Epidermal melanocyte (primary cell): ENCODE results near the gene PPIC.
"Not testable (repeated sequence)": the region's sequence is repeated elsewhere in the genome, so short reads cannot be mapped to it uniquely, and the experiment has no call there.

Experiments
- DNase-seq: peaks from one replicate; pipeline ENCODE4 v3.0.0; 2011; ENCODE audit warnings: low spot score; ENCODE audit not compliant: insufficient read length

PPIC gene

DNA sequence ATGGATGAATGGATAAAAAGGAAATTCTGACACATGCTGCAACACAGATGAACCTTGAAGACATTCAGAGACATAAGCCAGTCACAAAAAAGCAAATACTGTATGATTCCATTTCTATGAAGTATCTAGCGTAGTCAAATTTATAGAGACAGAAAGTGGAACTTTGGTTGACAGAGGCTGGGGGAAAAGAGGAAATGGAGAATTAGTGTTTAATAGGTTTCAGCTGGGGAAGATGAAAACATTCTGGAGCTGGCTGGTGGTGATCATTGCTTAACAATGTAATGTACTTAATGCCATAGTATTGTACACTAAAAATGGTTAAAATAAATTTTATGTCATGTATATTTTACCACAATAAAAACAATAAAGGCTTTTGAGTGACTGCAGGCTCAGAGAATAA, 24.2 kb downstream of the PPIC start:
- DNase-seq, result no peak

DNA sequence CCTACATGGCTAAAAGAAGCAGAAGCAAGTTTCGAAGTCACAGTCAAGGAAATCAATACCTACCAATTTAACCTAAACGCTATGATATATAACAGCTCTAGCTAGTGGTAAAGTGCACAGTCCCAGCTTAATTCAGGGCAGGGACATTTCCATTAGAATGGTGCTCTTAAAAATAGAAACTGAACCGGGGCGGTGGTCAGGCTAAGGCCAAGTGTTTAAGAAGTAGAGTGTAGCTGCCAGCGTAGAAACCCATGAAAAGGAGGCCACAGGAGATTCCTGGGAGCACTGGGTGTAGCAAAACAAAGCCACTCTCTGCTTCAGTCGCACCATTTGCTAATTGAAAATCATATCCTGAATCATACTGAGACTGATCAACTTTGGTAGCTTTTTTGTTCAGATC, 28.8 kb downstream of the PPIC start:
- no peak for DNase-seq

DNA sequence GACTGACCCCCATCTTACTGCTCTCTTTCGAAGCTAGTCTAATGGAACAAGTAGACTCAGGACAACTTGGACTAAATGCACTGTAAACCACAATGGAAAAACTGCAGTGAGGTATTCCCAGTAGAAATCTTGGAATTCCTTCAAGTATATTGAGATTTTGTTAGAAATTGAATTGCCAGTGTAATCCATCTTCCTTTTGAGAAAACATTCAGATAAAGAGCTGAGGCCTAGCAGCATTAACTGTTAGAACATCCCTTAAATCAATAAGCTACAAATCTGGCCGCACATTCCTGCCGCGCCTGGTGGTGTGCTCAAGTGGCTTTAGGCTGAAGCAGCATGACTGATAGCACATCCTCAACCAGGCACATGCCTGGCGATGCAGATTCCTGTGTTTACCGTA, 29.3 kb downstream of the PPIC start:
- DNase-seq, result no peak

DNA sequence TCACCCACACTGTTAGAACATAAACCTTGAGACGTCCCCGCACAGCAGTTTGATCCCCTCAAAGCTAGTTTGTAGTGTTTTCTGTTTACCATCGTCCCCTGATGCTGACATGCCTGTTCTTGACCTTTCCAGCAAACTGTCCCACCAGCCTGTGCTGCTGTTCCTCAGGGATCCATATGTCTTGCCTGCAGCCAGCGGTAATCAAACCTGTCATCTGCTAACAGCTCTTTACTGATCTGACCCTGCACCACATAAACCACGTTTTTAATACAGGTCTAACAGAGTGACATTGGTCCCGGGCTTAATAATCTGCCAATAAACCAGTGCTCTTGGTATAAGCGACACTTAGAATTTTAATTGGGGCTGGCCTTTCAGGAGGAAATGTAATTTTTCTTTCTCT, 34.7 kb downstream of the PPIC start:
- no peak for DNase-seq

DNA sequence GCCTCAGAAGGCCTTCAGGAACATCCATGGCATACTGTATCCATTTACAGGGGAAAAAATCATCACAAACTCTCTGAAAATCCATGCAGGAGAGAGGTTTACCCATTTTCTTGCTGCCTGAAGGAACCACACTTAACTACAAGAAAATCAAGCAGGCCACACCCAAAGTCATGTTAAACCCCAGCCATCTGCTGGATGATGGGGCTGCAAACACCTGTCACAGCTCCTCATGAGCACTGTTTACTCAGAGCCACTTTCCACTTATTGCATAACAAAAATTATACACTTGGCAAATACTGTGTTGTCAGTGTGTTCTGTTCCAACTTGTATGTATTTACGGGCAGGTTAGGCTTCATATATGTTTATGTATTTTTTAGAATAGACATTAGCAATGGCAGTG, 35.8 kb downstream of the PPIC start:
- no peak for DNase-seq

DNA sequence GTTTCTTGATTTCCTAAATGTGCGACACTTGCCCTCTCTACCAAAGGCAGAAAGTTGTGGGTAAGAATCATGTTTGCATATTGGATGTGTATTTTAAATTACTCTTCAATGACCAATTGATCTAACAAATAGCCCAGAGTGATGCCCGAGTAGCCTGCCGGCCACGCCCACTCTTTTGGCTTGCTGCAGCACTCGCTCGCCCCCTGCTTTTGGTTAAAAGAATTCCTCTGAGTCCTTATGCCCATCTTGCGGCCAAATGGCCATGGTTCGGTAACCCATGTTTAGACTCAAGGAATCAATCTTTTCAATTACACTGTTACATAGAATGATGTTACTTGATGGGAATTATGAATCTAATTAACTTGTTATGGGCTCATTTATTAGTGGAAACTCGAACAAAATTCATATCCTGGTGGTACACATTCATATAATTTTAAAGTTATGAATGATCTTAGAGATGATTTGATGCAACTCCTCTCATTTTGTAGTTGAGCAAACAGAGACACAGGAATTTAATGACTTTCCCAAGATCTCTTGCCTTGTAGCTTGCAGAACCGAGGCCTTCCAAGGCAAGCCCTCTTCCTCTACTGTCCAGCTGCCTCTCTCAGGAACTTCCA, 36.5 kb downstream of the PPIC start:
- DNase-seq, result no peak

DNA sequence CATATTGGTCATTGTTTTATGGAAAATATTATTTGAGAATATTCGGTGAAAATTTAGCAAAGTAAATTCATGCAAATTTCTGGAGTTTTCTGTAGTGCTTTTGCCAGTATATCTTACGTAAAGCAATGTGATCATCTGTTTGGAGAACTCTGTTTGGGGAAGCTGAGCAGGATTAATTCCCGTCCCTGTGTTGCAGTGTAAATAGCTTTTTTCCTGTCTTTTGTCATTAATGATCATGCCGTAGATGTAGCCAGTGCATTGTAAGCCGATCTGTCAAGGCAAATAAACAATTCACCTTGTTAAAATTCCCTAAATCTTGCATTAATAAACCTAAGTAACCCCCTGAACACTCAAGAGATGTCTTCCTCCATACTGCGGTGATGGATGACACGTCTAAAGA, 39.2 kb downstream of the PPIC start:
- no peak for DNase-seq

DNA sequence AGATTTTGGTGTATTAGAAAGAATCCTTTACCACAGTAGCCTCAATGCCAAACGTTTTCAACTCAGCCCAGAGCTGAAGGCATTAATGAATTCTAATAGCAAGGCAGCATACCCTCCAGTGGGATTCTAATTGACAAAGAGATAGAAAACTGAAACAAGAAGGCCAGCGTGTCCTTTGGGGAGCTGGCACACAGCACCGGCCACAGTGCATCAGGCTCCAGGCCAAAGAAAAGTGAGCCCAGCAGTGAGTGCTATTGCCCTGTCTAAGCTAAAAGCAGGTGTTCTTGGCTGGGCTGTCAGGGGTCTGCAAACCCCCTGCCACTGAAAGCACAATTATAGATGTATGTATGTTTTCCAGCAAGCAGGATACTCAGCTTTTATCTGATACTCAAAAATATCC, 40.4 kb downstream of the PPIC start:
- no peak for DNase-seq

DNA sequence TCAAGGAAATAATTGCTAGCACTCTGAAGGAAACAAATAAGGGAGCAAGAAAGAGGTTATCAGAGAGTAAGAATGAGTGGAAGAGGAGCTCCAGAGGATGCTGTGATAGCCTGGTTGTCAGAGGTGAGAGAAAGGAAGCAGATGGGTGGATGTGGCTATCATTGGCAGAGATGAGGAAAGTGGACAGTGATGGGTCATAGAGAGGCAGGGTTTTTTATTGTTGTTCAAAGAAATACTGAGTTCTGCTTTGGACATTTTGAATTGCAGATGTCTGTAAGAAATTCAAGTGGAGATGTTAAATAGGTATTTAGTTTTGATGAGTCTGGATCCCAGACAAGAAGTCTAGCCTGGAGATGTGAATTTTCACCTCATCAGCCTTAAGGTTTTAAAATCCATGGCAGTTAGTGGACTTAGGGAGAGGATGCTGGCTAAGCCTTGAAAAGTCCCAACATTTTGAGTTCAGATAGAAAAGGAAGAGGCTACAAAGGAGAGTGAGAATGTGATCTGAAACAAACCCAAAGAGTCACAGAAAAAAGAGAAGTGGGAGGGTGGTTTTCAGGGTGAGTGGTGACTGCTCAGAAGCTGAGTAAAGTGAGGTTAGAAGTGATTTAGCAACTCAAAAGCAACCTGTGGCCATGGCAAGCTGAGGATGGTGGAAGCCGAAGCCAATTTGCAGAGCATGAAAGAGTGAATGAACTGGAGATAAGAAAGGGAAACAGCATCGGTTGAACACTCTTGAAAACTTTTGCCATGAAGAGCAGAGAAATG, 50.4 kb downstream of the PPIC start:
- DNase-seq, result no peak

DNA sequence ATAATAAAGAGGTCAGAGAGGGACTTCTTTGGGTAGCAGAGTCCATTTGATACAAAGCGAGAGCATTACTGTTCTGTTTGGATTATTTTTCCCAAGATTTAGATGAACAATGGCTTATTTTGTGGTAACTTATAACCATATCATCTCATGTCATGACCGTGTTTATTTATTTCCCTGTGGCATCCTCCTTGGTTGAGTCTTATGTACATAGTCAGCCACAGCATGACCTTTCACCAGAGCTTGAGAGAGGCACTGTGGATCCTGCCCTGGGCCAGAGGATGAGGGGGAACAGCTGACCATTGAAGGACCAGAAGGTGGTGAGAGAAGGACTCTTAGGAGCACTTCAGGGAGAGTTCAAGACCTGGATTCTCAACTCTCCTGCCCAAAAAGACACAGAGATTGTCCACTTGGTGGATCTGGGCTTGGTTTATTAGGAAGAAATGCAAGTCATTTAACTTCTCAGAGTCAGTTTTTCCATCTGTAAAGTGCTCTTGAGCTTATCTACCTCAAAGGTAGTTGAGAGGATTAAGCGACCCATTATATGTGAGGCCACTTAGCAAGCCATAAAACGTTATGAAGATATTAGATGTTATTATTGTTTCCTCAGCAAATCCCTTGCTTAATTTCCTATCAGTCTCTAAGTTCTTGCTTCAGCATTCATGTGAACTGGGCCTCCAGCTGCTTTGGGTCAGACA, 51.4 kb downstream of the PPIC start:
- no peak for DNase-seq

DNA sequence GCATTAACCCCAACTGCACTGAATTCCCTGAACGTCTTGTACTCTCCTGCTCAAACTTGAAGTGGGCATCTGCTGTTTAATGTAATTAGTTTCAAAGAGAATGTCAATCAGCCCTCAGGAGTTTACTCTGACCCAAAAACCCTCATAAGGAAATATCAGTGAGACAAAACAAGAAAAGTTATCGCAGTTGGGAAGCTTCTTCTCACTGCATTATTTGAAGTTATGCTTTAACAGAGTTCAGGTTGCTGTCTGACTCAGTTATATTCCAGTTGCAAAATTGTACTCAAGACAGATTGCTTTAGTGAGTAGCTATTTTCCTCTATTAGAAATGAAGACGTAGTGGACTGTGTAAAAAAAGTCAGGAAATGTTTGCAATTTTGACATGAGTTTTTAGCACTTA, 52.1 kb downstream of the PPIC start:
- no peak for DNase-seq

DNA sequence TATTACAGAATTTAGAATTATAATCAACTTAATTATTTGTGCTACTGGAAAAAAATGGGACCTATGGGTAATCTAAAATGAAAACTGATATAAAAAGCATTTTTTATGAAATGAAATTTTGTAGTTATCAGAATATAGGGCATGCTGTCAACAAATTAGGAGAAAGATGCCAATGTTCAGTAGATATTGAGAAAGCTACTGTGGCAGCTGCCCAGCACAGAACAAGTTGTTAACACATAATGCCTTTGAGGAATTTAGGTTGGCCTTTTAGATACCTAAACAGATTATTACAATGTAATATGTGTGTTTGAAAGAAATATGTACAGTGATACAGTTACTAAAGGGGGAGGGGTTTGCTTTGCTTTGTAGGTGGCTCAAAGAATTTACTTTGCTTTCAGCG, 54.1 kb downstream of the PPIC start:
- no peak for DNase-seq

DNA sequence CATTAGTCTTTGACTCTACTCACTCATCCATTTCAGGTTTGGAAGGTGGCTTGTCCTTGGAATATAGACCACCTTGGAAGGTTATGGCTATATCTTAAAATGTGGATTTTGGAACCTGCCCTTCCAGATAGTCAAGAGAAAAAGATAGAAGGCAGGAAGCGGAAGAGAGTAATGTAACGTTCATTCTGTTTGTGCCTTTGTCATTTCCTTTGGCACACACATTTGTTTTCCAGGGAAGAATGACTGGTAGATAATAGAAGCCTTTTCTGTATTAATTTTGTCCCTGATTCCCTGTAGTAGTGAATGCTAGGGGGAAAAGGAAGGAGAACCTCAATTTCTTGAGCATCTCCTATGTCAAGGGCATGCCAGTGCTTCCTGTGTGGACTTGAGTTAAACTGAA, 54.7 kb downstream of the PPIC start:
- no peak for DNase-seq

DNA sequence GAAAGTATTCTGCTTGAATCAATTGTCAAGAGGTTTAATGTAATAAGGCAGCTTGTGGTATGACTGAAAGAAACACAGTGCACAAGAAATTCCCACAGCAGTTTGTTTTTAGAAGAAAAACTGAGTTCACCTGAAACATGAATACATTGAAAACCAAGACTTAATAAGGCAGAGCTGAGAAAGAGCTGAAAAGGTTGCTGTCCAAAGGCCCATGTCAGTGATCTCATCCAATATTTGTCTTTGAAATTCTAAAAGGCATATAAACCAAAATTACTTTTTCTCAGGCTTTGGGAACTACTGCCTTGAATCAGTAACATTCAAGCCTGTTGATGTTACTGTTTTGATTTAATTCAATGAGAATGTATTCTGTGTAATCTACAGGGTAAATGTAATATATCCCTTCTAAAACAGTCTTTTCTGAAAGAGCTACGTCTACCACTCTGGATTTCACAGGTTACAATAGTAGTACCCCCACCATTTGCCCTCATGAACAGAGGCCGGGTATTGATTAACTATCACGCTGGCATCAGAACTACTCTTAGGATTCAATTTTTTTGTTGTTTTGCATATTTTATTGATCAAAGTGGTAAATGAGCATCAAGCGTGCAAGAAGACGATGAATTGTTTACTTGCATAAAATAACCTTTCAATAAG, 57.8 kb downstream of the PPIC start:
- no peak for DNase-seq

DNA sequence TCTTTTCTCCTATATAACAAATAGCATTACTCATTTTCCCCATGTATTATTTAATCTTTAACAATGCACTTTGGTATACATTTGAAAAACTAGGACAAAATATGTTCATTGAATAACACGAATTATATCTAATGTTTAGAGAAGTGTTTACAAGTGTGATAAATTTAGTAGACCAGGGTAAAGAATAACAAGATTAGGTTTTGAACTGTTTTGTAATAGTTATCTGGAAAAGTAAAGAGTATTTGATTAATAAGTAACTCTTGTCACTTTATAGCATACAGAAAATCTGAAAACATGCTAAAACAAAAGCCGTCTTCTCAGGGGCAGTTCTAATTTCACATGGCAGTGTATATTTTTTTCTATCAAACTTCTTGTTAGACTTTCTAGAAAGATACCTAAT, 58.5 kb downstream of the PPIC start:
- DNase-seq, result no peak

DNA sequence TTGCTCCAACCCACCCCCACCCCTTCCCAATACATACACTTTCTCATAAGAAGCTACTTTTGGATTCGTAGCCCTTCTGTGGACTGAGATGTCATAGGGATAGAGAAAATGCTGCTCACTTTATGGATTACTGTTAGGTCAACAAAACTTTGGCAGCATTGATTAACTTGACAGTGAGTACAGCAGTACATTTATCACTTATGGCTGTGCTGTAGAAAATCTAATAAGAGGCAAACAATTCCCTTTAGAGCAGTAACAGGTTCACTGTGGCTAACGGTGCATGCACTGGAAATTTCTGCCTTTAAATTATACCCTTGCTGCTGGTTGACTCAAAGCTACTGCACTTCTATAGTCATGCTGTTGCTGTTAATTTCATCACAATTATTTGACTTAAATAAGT, 59.2 kb downstream of the PPIC start:
- no peak for DNase-seq

DNA sequence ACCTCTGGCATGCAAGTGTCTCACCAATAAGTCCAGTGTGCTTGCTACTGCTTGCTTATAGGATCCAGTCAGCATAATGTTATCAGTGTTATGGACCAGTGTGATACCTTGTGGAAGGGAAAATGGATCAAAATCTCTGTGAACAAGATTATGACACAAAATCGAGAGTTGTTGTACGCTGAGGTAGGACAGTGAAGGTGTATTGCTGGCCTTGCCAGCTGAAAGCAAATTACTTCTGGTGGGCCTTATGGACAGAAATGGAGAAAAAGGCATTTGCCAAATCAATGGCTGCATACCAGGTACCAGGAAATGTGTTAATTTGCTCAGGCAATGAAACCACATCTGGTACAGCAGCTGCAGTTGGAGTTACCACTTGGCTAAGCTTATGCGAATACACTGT, 62.3 kb downstream of the PPIC start:
- DNase-seq, result not testable (repeated sequence)

DNA sequence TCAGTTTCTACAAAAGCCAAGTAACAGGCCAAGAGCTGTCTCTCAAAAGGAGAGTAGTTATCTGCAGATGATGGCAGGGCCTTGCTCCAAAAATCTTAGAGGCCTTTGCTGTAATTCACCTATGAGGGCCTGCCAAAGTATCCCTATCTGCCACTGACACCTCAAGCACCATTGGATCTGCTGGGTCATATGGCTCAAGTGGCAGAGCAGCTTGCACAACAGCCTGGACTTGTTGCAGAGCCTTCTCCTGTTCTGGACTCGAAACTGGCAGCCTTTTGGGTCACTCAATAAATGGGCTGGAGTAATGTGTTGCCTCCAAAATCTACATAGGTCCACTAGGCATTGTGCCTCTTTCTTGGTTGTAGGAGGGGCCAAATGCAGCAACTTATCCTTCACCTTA, 62.8 kb downstream of the PPIC start:
- not testable (repeated sequence) for DNase-seq
